Sigmoid colon (tissue), 7 donors: Measurements from ENCODE around the gene AKAP7. TPM values are rescaled to one million over a fixed set of nuclear protein-coding genes. Genes with fewer than 3 reads are reported as not detected.

Experiments
- DNase-seq: peaks from one replicate; pipeline ENCODE4 v3.0.0-alpha.2; 2019
- H3K27ac ChIP-seq, 4 donors: fragments of 200-600 bp; sonication (generic); one replicate each; pipeline ENCODE4 v1.5.1; 2016 to 2019; ENCODE audit warnings: mild to moderate bottlenecking in 1 of 4
- H3K27me3 ChIP-seq, 3 donors: fragments of 200-600 bp; sonication (generic); one replicate each; pipeline ENCODE4 v1.5.1; 2019; ENCODE audit warnings: mild to moderate bottlenecking in 1 of 3
- H3K36me3 ChIP-seq, 4 donors: fragments of 200-600 bp; sonication (generic); one replicate each; pipeline ENCODE4 v1.5.1; 2016 to 2019
- H3K4me1 ChIP-seq, 4 donors: fragments of 200-600 bp; sonication (generic); one replicate each; pipeline ENCODE4 v1.5.1; 2017 to 2019
- H3K4me3 ChIP-seq, 4 donors: fragments of 200-600 bp; sonication (generic); one replicate each; pipeline ENCODE4 v1.5.1; 2017 to 2019; ENCODE audit warnings: mild to moderate bottlenecking in 2 of 4, moderate library complexity in 1 of 4
- H3K9me3 ChIP-seq, 4 donors: fragments of 200-600 bp in 3 of 4; sonication (generic) in 3 of 4; one replicate each; pipeline versions ENCODE4 v1.5.1 to v1.6.1; 2013 to 2019
- CTCF ChIP-seq, 4 experiments: fragments of 450-650 bp in 3 of 4; fragments of 200-600 bp in 1 of 4; IDR thresholded peaks; one replicate each; pipeline ENCODE4 v1.5.1; 2016 to 2019; ENCODE audit warnings: antibody characterized with exemption in 4 of 4, mild to moderate bottlenecking in 3 of 4, moderate library complexity in 2 of 4
- EP300 ChIP-seq, 4 donors: sonication (generic); formaldehyde crosslinking; IDR thresholded peaks; one replicate each; pipeline ENCODE4 v1.6.1; 2017; ENCODE audit warnings: antibody characterized with exemption in 4 of 4
- POLR2A ChIP-seq, 2 donors: fragments of 450-650 bp; IDR thresholded peaks; one replicate each; pipeline ENCODE4 v1.6.1; 2016; ENCODE audit warnings: antibody characterized with exemption in 2 of 2, mild to moderate bottlenecking in 2 of 2, moderate library complexity in 2 of 2
- POLR2AphosphoS5 ChIP-seq, 4 donors: sonication (generic); formaldehyde crosslinking; IDR thresholded peaks; one replicate each; pipeline ENCODE4 v1.6.1; 2017; ENCODE audit warnings: antibody characterized with exemption in 4 of 4
- WGBS, 2 donors: extraction: QIAGEN DNeasy Blood & Tissue Kit; methylation state at CpG; one replicate each; pipeline ENCODE4 v1.1.7; 2013; 5-methylcytosine and 5-hydroxymethylcytosine counted together
- intact Hi-C: fragments of 100-400 bp; cut with DNase I; formaldehyde crosslinking; loops from one replicate; pipeline ENCODE4 v1.15.1; 2023
- polyA plus RNA-seq, 3 donors: library from polyadenylated mRNA; stranded (reverse); fragments of 200-250 nt; gene quantifications; one replicate each; pipeline ENCODE4 v1.2.3, GENCODE V29; 2013
- total RNA-seq, 4 donors: library from RNA; depleted of rRNA; stranded (reverse); fragments of >200 nt; gene quantifications; one replicate each; pipeline ENCODE4 v1.1.0, GENCODE V29; 2016
- donor health status: healthy with polysubstance abuse.
- donor health status: Bipolar disorder and iron deficiency.
- donor health status: healthy.

Gene AKAP7
- total and polyA plus RNA-seq, 7 donors: 7.9 to 23.8 (median 18.7) TPM

- intact Hi-C loops: no loop called here
- WGBS, 2 donors: 94 to 98% methylated on average over 1 of the region's 1 CpG
- H3K27ac ChIP-seq: no peak overlapping the region
- no peaks in the 10 kb centered on the region for H3K4me1 ChIP-seq
- TF ChIP-seq EP300 (IDR thresholded peaks at IDR 0.05) (no peak), POLR2A (IDR thresholded peaks at IDR 0.05) (no peak), POLR2AphosphoS5 (IDR thresholded peaks at IDR 0.05) (no peak), CTCF (IDR thresholded peaks at IDR 0.05) (no peak)
- H3K36me3 ChIP-seq: no peaks in the 10 kb centered on the region
- DNase-seq: no peak
- no peaks in the 10 kb centered on the region for H3K9me3 ChIP-seq
- H3K4me3 ChIP-seq: no peak overlapping the region
- no peaks in the 10 kb centered on the region for H3K27me3 ChIP-seq
Measured at GRCh38 chr6:131277591-131277990, 142.3 kb downstream of the AKAP7 start.

- Histone ChIP-seq H3K4me3 (no peak overlapping the region), H3K4me1 (no peaks in the 10 kb centered on the region), H3K27me3 (no peaks in the 10 kb centered on the region), H3K27ac (no peak overlapping the region), H3K9me3 (no peaks in the 10 kb centered on the region), H3K36me3 (peaks cover 0 to 4% (median 0%) of the 10 kb centered on the region in 4 donors)
- WGBS, 2 donors: 42 to 81% methylated on average over 16 of the region's 16 CpGs
- intact Hi-C loops: no loop called here
- TF ChIP-seq POLR2A (IDR thresholded peaks at IDR 0.05): no peak
- no peak for TF ChIP-seq EP300 (IDR thresholded peaks at IDR 0.05)
- DNase-seq: no peak
Measured at GRCh38 chr6:131281471-131282270, 146.4 kb downstream of the AKAP7 start.

GRCh38 chr6:131282365-131282764 lies 147.1 kb downstream of the AKAP7 start:
- 90 to 92% methylated on average over 5 of the region's 5 CpGs for WGBS, 2 donors

GRCh38 chr6:131283466-131284175 lies 148.4 kb downstream of the AKAP7 start:
- H3K9me3 ChIP-seq: no peaks in the 10 kb centered on the region
- H3K4me3 ChIP-seq: no peak overlapping the region
- 93 to 94% methylated on average over 7 of the region's 7 CpGs for WGBS, 2 donors
- no peak overlapping the region for H3K27ac ChIP-seq
- H3K27me3 ChIP-seq: no peaks in the 10 kb centered on the region
- no peak for TF ChIP-seq CTCF (IDR thresholded peaks at IDR 0.05)
- no peak for TF ChIP-seq EP300 (IDR thresholded peaks at IDR 0.05)
- TF ChIP-seq POLR2A (IDR thresholded peaks at IDR 0.05): no peak
- TF ChIP-seq POLR2AphosphoS5 (IDR thresholded peaks at IDR 0.05): no peak
- intact Hi-C loops: no loop called here
- DNase-seq: no peak
- peaks cover 0 to 4% (median 0%) of the 10 kb centered on the region in 4 donors for H3K36me3 ChIP-seq
- H3K4me1 ChIP-seq: no peaks in the 10 kb centered on the region

More at GRCh38 chr6:131282365-131282764, 147.1 kb downstream of the AKAP7 start:
- Histone ChIP-seq H3K4me1 (no peaks in the 10 kb centered on the region), H3K9me3 (no peaks in the 10 kb centered on the region), H3K36me3 (peaks cover 0 to 4% (median 0%) of the 10 kb centered on the region in 4 donors), H3K27ac (no peak overlapping the region), H3K4me3 (no peak overlapping the region), H3K27me3 (no peaks in the 10 kb centered on the region)
- no peak for TF ChIP-seq CTCF (IDR thresholded peaks at IDR 0.05)
- no peak for TF ChIP-seq POLR2AphosphoS5 (IDR thresholded peaks at IDR 0.05)
- no peak for TF ChIP-seq POLR2A (IDR thresholded peaks at IDR 0.05)
- TF ChIP-seq EP300 (IDR thresholded peaks at IDR 0.05): no peak
- no peak for DNase-seq
- intact Hi-C loops: no loop called here

GRCh38 chr6:131285548-131285947 lies 150.3 kb downstream of the AKAP7 start:
- no peak overlapping the region for H3K4me3 ChIP-seq
- TF ChIP-seq CTCF (IDR thresholded peaks at IDR 0.05) (no peak), POLR2A (IDR thresholded peaks at IDR 0.05) (no peak), EP300 (IDR thresholded peaks at IDR 0.05) (no peak), POLR2AphosphoS5 (IDR thresholded peaks at IDR 0.05) (no peak)
- no peak overlapping the region for H3K27ac ChIP-seq
- H3K9me3 ChIP-seq: no peaks in the 10 kb centered on the region
- intact Hi-C loops: no loop called here
- no peak for DNase-seq
- H3K27me3 ChIP-seq: no peaks in the 10 kb centered on the region
- peaks cover 0 to 4% (median 0%) of the 10 kb centered on the region in 4 donors for H3K36me3 ChIP-seq
- 88 to 91% methylated on average over 1 of the region's 1 CpG for WGBS, 2 donors
- no peaks in the 10 kb centered on the region for H3K4me1 ChIP-seq
